ENCODE results near the gene GNAQ. TPM values are rescaled to one million over a fixed set of nuclear protein-coding genes. Genes with fewer than 3 reads are reported as not detected.
"Not testable (repeated sequence)": the region's sequence is repeated elsewhere in the genome, so short reads cannot be mapped to it uniquely, and the experiment has no call there.

GNAQ gene
- total RNA-seq, 2 donors from 2014 or later: 15.8 to 22.1 TPM

GRCh38 chr9:78070521-78070920 lies 38.9 kb upstream of the GNAQ start:
- WGBS, 2 donors: 36 to 49% methylated on average over 2 of the region's 2 CpGs
- DNase-seq: no peak
- intact Hi-C loops (cut with DNase I): no loop called here
- no peak for ATAC-seq
- Histone ChIP-seq H3K4me3 (no peak overlapping the region), H3K27ac (no peak overlapping the region), H3K36me3 (replicated peaks in 1 of 2; ENCODE audit: insufficient read depth in 1 of 2, low read depth in 2 of 2) (no peaks in the 10 kb centered on the region), H3K4me1 (no peaks in the 10 kb centered on the region), H3K27me3 (no peaks in the 10 kb centered on the region), H3K9me3 (no peaks in the 10 kb centered on the region)
- TF ChIP-seq POLR2A (IDR thresholded peaks at IDR 0.05) (no peak), CTCF (IDR thresholded peaks at IDR 0.05) (no peak)

- intact Hi-C loops (cut with DNase I): no loop called here
- H3K9me3 ChIP-seq: no peaks in the 10 kb centered on the region
- TF ChIP-seq POLR2A (IDR thresholded peaks at IDR 0.05) (no peak), CTCF (IDR thresholded peaks at IDR 0.05) (no peak)
- 24 to 43% methylated on average over 3 of the region's 3 CpGs for WGBS, 2 donors
- no peaks in the 10 kb centered on the region for H3K27me3 ChIP-seq
- peak in 1 of 4 donors; percentile 31 for DNase-seq
- no peak overlapping the region for H3K4me3 ChIP-seq
- no peak overlapping the region for H3K27ac ChIP-seq
- ATAC-seq: no peak
- no peaks in the 10 kb centered on the region for H3K36me3 ChIP-seq (replicated peaks in 1 of 2; ENCODE audit: insufficient read depth in 1 of 2, low read depth in 2 of 2)
- no peaks in the 10 kb centered on the region for H3K4me1 ChIP-seq
Observed at GRCh38 chr9:78064075-78064474, 32.5 kb upstream of the GNAQ start.

GRCh38 chr9:78062710-78063109 lies 31.1 kb upstream of the GNAQ start:
- ATAC-seq (no peak), DNase-seq (no peak)
- Histone ChIP-seq H3K4me1 (no peaks in the 10 kb centered on the region), H3K4me3 (no peak overlapping the region), H3K27ac (no peak overlapping the region), H3K27me3 (no peaks in the 10 kb centered on the region), H3K9me3 (no peaks in the 10 kb centered on the region), H3K36me3 (replicated peaks in 1 of 2; ENCODE audit: insufficient read depth in 1 of 2, low read depth in 2 of 2) (no peaks in the 10 kb centered on the region)
- TF ChIP-seq POLR2A (IDR thresholded peaks at IDR 0.05) (no peak), CTCF (IDR thresholded peaks at IDR 0.05) (no peak)
- intact Hi-C loops (cut with DNase I): no loop called here
- 90 to 95% methylated on average over 3 of the region's 3 CpGs for WGBS, 2 donors

GRCh38 chr9:78054218-78054617 lies 22.6 kb upstream of the GNAQ start:
- DNase-seq; ATAC-seq; H3K4me1 ChIP-seq; H3K36me3 ChIP-seq (replicated peaks in 1 of 2; ENCODE audit: insufficient read depth in 1 of 2, low read depth in 2 of 2); H3K27me3 ChIP-seq; H3K4me3 ChIP-seq; H3K27ac ChIP-seq; intact Hi-C loops (cut with DNase I); H3K9me3 ChIP-seq: not testable (repeated sequence)
- WGBS, 2 donors: 65 to 77% methylated on average over 5 to 7 of the region's 7 CpGs

GRCh38 chr9:78053627-78054026 lies 22.0 kb upstream of the GNAQ start:
- no peak for DNase-seq

More at GRCh38 chr9:78053627-78054026, 22.0 kb upstream of the GNAQ start:
- Histone ChIP-seq H3K27me3 (no peaks in the 10 kb centered on the region), H3K4me1 (no peaks in the 10 kb centered on the region), H3K27ac (no peak overlapping the region), H3K9me3 (no peaks in the 10 kb centered on the region), H3K36me3 (replicated peaks in 1 of 2; ENCODE audit: insufficient read depth in 1 of 2, low read depth in 2 of 2) (no peaks in the 10 kb centered on the region), H3K4me3 (no peak overlapping the region)
- no peak for TF ChIP-seq CTCF (IDR thresholded peaks at IDR 0.05)
- no peak for TF ChIP-seq POLR2A (IDR thresholded peaks at IDR 0.05)
- WGBS, 2 donors: 93 to 98% methylated on average over 3 of the region's 3 CpGs
- intact Hi-C loops (cut with DNase I): no loop called here
- ATAC-seq: no peak

Data from body of pancreas (tissue), 4 donors.